ENCODE measurements around the gene C1D.

The C1D gene

GRCh38 chr2:68060652-68061051 is 2.2 kb downstream of the C1D start:
- intact Hi-C loops (cut with DNase I), result loop anchor here (5.0 kb wide), 1 partner anchor 97 kb away; the partner anchor contains the start of gene PNO1
- no peak for DNase-seq

DNA sequence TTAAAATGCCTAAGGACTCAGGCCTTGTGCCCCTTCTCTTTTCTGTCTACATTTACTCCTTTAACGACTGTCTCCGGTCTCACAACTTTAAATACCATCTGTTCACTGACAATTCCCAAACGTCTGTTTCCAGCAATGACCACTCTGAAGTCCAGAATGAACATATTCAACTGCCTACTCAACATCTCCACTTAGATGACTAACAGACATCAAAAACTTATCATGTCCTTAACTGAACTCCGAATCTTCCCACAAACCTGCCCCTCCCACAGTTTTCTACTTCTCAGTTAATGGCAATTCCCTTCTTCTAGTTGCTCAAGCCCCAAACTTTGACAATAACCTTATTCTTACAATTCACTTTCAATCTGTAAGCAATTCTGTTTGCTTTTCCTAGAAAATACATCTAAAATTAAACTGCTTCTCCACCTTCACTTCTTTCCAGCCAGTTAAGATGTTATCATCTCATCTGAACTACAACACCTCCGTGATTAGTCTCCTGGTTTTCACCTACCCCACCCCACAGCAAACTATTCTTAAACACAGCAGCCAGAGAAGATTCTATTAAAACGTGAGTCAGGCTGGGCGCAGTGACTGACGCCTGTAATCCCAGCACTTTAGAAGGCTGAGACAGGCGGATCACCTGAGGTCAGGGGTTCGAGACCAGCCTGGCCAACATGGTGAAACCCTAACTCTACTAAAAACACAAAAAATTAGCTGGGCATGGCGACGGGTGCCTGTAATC is 2.8 kb downstream of the C1D start:
- intact Hi-C loops (cut with DNase I), result loop anchor here (5.0 kb wide), 1 partner anchor 97 kb away; the partner anchor contains the start of gene PNO1
- DNase-seq, result peak in 26 of 42 donors; percentile 7 to 74 (median 31)

DNA sequence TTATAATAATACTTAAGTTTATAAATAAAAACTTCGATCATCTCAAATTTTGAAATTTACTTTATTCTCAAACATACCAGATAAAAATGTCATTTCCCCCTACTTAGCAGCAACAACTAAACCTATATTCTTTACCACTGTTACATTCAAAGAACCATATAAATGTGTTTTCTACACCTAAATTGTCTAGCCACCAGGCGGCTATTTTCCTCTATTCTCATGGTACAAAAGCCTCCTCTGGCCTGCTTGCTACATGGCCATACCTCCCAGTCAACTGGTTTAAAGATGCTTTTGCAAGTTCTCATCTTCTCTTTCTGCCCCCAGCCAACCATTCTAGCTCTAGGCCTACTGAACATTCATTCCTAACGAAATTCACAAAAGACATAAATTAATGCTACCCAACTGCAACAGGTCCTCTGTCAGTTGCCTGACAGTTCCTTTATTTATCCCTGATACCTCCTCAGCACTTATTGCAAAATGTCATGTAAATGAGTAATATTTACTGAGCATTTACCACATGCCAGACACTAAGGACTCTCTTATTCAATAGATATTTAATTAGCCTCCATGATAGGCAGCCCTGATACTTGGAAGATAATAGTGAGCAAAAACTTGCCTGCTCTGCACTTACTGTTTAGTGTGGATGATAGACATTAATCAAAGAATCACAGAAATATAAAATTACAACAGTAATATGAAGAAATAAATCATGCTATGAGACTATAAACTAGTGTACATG is 5.0 kb downstream of the C1D start:
- intact Hi-C loops (cut with DNase I), result no loop called here
- no peak for DNase-seq

GRCh38 chr2:68052717-68053422 is 9.9 kb downstream of the C1D start:
- intact Hi-C loops (cut with DNase I), result no loop called here
- no peak for DNase-seq

DNA sequence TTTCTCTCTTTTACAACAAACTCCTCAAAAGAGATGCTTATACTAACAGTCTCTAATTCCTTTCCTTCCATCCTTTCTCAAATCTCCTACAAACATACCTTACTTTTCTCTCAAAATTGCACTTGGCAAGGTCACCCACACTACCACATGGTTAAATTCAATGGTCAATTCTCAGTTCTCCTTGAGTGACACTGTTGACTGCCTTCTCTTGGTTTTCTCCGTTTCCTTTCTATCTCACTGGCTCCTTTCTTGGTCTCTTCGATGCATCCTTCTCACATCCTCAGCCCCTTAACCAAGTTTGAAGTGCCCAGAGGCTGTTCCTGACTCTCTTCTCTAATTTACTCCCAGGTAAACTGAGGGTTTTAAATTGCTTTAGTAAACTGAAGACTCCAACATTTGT is 12.5 kb downstream of the C1D start:
- intact Hi-C loops (cut with DNase I), result no loop called here
- DNase-seq, result no peak

GRCh38 chr2:68046642-68047240 is 16.1 kb downstream of the C1D start:
- intact Hi-C loops (cut with DNase I), result no loop called here
- DNase-seq, result no peak

DNA sequence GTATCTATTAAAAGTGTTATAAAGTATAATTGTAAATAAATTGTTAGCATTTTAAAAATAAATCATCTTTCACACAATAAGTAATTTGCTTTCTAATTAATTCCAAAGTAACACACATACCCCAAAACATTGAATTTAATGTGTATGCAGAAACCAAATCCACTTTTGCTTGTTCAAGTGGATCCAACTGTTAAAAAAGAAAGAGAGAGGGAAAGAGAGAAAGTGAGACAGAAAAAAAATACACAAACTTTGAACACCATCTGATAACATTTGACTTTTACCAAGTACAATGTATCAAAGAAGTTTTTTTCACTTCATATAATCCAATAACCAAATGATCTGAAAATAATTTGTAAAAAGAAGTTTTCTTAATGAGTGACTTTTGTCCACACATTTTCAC is 16.6 kb downstream of the C1D start:
- intact Hi-C loops (cut with DNase I), result no loop called here
- DNase-seq, result no peak

GRCh38 chr2:68045342-68045741 is 17.5 kb downstream of the C1D start:
- intact Hi-C loops (cut with DNase I), result no loop called here
- DNase-seq, result no peak

GRCh38 chr2:68044099-68044498 is 18.7 kb downstream of the C1D start:
- DNase-seq, result no peak
- intact Hi-C loops (cut with DNase I), result no loop called here

DNA sequence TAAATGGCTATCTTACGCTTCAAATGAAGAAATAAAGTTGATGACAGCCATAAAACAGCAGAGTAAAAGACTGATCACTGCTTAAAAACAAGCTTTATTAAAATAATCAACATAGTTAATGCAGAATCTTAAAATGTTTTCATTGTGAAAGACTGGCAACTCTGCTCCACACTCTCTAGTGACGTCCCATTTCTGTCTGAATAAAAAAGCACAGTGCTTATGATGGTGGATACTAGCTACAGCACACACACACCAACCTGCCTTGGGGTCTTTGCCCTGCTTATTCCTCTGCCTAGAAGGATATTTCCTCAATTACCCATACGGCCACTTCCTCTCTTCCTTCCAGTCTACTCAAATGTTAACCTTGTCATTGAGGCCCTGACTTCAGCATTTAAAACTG is 19.1 kb downstream of the C1D start:
- intact Hi-C loops (cut with DNase I), result no loop called here
- no peak for DNase-seq

- intact Hi-C loops (cut with DNase I), result no loop called here
Measured at GRCh38 chr2:68043032-68043431, 19.8 kb downstream of the C1D start.

GRCh38 chr2:68041704-68042245 is 21.0 kb downstream of the C1D start:
- intact Hi-C loops (cut with DNase I), result no loop called here

More at GRCh38 chr2:68043032-68043431, 19.8 kb downstream of the C1D start:
- DNase-seq, result no peak

GRCh38 chr2:68040078-68040477 is 22.7 kb downstream of the C1D start:
- DNase-seq, result no peak

More at GRCh38 chr2:68041704-68042245, 21.0 kb downstream of the C1D start:
- no peak for DNase-seq

GRCh38 chr2:68039317-68039716 is 23.5 kb downstream of the C1D start:
- intact Hi-C loops (cut with DNase I), result no loop called here
- DNase-seq, result no peak

More at GRCh38 chr2:68040078-68040477, 22.7 kb downstream of the C1D start:
- intact Hi-C loops (cut with DNase I), result no loop called here

DNA sequence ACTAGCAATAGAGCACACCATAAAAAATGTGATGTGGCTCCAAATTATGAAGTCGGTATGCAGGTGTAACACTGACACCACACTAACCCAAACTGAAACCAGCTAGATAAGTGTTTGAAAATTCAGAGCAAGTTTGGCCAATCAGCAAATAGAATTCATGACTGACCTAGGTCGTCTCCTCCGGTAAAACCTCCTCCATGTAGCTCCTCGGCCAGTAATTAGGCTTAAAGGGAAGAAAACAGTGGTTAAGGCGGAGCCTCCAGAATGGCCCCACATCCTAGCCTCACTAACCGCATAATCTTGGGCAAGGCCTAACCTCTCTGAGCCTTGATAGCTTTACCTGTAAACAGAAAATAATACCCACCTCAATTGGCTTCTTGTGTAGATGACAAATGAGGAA is 30.1 kb downstream of the C1D start:
- no peak for DNase-seq

GRCh38 chr2:68031542-68032160 is 31.2 kb downstream of the C1D start:
- peak in 8 of 42 donors; percentile 4 to 66 (median 18) for DNase-seq
- intact Hi-C loops (cut with DNase I), result no loop called here

More for the DNA sequence above, 30.1 kb downstream of the C1D start:
- intact Hi-C loops (cut with DNase I), result no loop called here

- DNase-seq, result no peak
- intact Hi-C loops (cut with DNase I), result no loop called here
Measured at GRCh38 chr2:68031043-68031442, 31.8 kb downstream of the C1D start.

DNA sequence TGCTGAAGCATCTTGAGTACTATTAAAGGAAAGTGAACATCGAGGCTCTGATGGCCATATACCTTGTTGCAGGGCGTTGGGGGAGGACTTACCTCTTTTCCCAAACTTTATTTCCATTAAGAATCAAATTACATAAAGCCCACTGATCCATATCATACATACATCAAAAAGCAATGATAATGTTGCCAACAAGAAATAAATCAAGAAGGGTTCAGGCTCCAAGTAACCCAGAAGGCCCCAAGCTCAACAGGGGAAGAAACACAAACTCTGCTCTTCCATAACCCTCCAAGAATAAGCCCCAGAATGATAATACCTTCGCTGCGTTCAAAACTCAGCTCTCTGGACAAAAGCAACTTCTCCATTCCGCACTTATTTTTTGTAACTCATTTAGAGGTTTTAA is 32.3 kb downstream of the C1D start:
- DNase-seq, result no peak
- intact Hi-C loops (cut with DNase I), result no loop called here

GRCh38 chr2:68027959-68028358 is 34.8 kb downstream of the C1D start:
- intact Hi-C loops (cut with DNase I), result no loop called here
- DNase-seq, result no peak

Data from head of caudate nucleus (tissue), 42 donors.